Tibial artery (tissue), 4 donors: ENCODE data around the gene FSTL4.
"Not testable (repeated sequence)": the region's sequence is repeated elsewhere in the genome, so short reads cannot be mapped to it uniquely, and the experiment has no call there.

ENCODE experiments used
- DNase-seq, 2 donors: peaks; one replicate each; pipeline ENCODE4 v3.0.0-alpha.2; 2019
- H3K27ac ChIP-seq, 2 donors: fragments of 200-600 bp; sonication (generic) in 1 of 2; 1 replicate in 1 of 2; 2 replicates in 1 of 2; pipeline ENCODE4 v1.5.1; 2018 to 2019; ENCODE audit warnings: mild to moderate bottlenecking in 1 of 2
- H3K27me3 ChIP-seq, 2 donors: fragments of 200-600 bp; sonication (generic) in 1 of 2; one replicate each; pipeline versions ENCODE4 v1.5.1 to v1.6.0; 2016 to 2019
- H3K36me3 ChIP-seq, 3 donors: fragments of 200-600 bp; sonication (generic) in 2 of 3; one replicate each; pipeline ENCODE4 v1.5.1; 2016 to 2019; ENCODE audit warnings: mild to moderate bottlenecking in 2 of 3
- H3K4me1 ChIP-seq, 4 donors: fragments of 200-600 bp; sonication (generic) in 2 of 4; 1 replicate in 3 of 4; 2 replicates in 1 of 4; pipeline ENCODE4 v1.5.1; 2016 to 2019
- H3K4me3 ChIP-seq, 2 donors: fragments of 200-600 bp; sonication (generic) in 1 of 2; 1 replicate in 1 of 2; 2 replicates in 1 of 2; pipeline ENCODE4 v1.5.1; 2018 to 2019; ENCODE audit warnings: mild to moderate bottlenecking in 2 of 2
- H3K9me3 ChIP-seq, 3 donors: fragments of 200-600 bp; sonication (generic) in 1 of 3; one replicate each; pipeline ENCODE4 v1.5.1; 2016 to 2019
- intact Hi-C: fragments of 100-400 bp; cut with DNase I; formaldehyde crosslinking; loops from one replicate; pipeline ENCODE4 v1.15.0; 2023; ENCODE audit warnings: low total_unique reads
- TF ChIP-seq, protein P1 (sequence below), 2 experiments: fragments of 200-600 bp in 1 of 2; fragments of 450-650 bp in 1 of 2; IDR thresholded peaks; one replicate each; pipeline ENCODE4 v1.5.1; 2017 to 2019; ENCODE audit warnings: antibody characterized with exemption in 2 of 2, mild to moderate bottlenecking in 1 of 2, moderate library complexity in 1 of 2

FSTL4 gene

DNA sequence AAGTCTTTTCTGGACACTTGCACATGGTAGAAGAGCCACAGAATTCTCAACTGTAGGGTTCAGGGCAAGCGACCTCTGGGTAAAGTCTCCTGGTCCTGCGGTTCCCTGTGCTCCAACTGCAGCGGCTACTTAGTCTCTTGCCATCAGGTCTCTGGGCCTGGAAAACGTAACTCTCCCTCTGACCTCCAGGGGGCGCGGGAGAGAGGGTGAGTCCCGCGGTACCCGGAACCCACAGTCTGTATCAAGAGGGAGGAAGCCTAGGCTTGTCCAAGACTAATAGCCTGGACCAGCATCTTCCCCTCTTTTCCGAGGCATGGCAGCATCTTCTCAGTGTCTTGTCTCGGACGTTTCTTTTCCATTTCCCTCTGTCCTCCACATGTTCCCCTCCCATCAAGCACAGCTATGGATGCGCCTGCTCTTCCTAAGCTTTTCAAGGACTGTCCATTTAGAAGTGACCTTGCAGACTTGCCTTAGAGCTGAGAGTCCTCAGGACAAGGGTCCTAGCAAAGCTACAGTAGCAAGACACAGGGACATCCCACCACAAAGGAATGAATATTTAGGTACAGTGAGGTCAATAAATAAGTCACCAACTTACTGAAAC lies 59.3 kb downstream of the FSTL4 start:
- TF ChIP-seq, protein P1, sequence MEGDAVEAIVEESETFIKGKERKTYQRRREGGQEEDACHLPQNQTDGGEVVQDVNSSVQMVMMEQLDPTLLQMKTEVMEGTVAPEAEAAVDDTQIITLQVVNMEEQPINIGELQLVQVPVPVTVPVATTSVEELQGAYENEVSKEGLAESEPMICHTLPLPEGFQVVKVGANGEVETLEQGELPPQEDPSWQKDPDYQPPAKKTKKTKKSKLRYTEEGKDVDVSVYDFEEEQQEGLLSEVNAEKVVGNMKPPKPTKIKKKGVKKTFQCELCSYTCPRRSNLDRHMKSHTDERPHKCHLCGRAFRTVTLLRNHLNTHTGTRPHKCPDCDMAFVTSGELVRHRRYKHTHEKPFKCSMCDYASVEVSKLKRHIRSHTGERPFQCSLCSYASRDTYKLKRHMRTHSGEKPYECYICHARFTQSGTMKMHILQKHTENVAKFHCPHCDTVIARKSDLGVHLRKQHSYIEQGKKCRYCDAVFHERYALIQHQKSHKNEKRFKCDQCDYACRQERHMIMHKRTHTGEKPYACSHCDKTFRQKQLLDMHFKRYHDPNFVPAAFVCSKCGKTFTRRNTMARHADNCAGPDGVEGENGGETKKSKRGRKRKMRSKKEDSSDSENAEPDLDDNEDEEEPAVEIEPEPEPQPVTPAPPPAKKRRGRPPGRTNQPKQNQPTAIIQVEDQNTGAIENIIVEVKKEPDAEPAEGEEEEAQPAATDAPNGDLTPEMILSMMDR (IDR thresholded peaks at IDR 0.05): peak; percentile 42 to 49
- peak in 1 of 2 donors; percentile 49 for DNase-seq
- no peaks in the 10 kb centered on the region for H3K9me3 ChIP-seq
- H3K36me3 ChIP-seq: no peaks in the 10 kb centered on the region
- intact Hi-C loops: no loop called here
- no peak overlapping the region for H3K27ac ChIP-seq
- H3K27me3 ChIP-seq: peaks cover 0 to 21% of the 10 kb centered on the region in 2 donors
- H3K4me1 ChIP-seq: no peaks in the 10 kb centered on the region
- no peak overlapping the region for H3K4me3 ChIP-seq

DNA sequence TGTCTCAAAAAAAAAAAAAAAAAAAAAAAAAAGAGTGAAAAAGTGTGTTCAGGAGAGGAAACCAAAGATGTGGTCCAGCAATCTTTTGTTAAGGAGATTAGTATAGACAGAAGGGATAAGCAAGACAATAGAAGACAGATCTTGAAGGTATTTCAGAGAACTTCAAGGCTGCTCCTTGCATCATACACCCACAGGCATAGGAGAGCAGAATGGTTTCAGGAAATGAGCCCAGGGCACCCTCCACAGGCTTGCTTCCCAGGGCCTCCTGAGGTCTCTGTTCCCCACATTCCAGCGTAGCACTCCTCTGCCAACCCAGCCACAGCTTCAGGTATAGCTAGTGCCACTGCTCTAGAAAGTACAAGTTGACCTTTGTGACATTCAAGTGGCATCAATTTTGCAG lies 65.8 kb downstream of the FSTL4 start:
- no peaks in the 10 kb centered on the region for H3K4me1 ChIP-seq
- no peak for DNase-seq
- no peak overlapping the region for H3K27ac ChIP-seq
- intact Hi-C loops: no loop called here
- TF ChIP-seq, protein P1 (IDR thresholded peaks at IDR 0.05): no peak
- H3K9me3 ChIP-seq: no peaks in the 10 kb centered on the region
- H3K4me3 ChIP-seq: no peak overlapping the region
- no peaks in the 10 kb centered on the region for H3K36me3 ChIP-seq
- peaks cover 0 to 6% of the 10 kb centered on the region in 2 donors for H3K27me3 ChIP-seq

DNA sequence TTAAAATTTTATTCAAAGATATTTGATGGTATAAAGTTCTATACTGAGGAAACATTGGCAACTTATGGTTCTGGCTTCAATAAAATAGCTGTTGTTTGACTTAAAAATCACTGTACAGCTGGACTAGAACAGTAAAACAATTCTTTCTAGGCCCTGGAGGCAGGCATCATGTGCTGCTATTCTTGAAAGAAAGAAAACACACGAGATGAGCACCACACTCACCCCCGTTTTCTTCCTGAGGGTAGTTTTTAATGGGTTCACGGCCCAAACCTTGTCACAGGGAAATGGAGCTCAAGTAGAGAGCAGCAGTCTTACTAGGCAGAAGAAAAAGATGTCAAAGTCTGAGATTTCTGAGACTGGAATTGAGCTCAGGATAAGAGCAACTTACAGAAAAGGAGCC lies 68.0 kb downstream of the FSTL4 start:
- Histone ChIP-seq H3K4me1 (no peaks in the 10 kb centered on the region), H3K36me3 (no peaks in the 10 kb centered on the region), H3K27me3 (no peaks in the 10 kb centered on the region), H3K9me3 (no peaks in the 10 kb centered on the region), H3K4me3 (no peak overlapping the region), H3K27ac (no peak overlapping the region)
- intact Hi-C loops: no loop called here
- DNase-seq: no peak
- TF ChIP-seq, protein P1 (IDR thresholded peaks at IDR 0.05): no peak

DNA sequence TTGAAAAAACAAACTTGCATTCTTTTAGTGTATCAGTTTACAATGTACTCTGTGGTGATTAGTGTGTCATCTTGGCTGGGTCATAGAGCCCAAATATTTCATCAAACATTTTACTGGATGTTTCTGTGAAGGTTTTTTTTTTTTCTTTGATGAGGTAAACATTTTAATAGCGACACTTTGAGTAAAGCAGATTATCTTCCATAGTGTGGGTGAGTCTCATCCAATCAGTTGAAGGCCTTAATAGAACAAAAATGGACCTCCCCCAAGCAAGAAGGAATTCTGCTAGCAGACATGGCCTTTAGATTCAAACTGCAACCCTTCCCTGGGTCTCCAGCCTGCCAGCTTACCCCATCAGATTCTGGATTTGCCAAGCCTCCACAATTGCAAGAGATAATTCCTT lies 72.5 kb downstream of the FSTL4 start:
- intact Hi-C loops: no loop called here
- H3K4me1 ChIP-seq: no peaks in the 10 kb centered on the region
- H3K9me3 ChIP-seq: no peaks in the 10 kb centered on the region
- no peak for DNase-seq
- no peaks in the 10 kb centered on the region for H3K27me3 ChIP-seq
- no peak overlapping the region for H3K4me3 ChIP-seq
- H3K36me3 ChIP-seq: no peaks in the 10 kb centered on the region
- no peak overlapping the region for H3K27ac ChIP-seq
- TF ChIP-seq, protein P1 (IDR thresholded peaks at IDR 0.05): no peak

DNA sequence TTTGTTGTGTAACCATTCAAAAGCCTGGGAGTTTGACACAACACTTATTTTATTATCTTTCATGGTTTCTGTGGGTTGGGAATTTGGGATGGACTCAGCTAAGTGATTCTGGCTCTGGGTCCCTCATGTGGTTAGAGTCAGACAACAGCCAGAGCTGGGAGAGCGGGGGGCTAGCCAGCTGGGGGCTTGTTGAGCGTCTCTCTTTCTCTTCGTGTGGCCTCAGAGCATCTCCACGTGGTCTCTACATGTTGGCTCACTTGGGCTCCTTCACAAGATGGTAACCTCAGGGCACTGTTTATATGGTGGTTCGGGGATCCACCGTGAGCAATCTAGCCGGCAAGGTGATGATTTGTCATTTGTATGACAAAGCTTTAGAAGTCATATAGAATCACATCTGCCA lies 73.6 kb downstream of the FSTL4 start:
- no peaks in the 10 kb centered on the region for H3K9me3 ChIP-seq
- no peaks in the 10 kb centered on the region for H3K4me1 ChIP-seq
- TF ChIP-seq, protein P1 (IDR thresholded peaks at IDR 0.05): no peak
- no peak overlapping the region for H3K4me3 ChIP-seq
- intact Hi-C loops: no loop called here
- no peaks in the 10 kb centered on the region for H3K36me3 ChIP-seq
- DNase-seq: no peak
- no peaks in the 10 kb centered on the region for H3K27me3 ChIP-seq
- no peak overlapping the region for H3K27ac ChIP-seq

DNA sequence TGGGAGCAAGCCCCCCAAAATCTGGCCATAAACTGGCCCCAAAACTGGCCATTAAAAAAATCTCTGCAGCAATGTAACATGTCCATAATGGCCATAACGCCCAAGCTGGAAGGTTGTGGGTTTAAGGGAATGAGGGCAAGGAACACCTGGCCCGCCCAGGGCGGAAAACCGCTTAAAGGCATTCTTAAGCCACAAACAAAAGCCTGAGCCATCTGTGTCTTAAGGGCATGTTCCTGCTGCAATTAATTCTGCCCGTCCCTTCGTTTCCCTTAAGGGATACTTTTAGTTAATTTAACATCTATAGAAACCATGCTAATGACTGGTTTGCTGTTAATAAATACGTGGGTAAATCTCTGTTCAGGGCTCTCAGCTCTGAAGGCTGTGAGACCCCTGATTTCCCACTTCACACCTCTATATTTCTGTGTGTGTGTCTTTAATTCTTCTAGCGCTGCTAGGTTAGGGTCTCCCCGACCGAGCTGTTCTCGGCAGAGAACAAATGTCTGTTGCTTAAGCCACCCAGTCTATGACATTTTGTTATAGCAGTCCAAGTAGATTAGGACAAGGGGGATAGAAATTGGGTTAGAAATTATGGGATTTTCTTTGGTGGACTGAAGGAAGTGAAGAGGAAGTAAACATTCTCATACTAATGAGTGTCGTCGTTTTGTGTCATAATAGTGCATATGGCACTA lies 77.0 kb downstream of the FSTL4 start:
- H3K9me3 ChIP-seq, H3K4me3 ChIP-seq, H3K27ac ChIP-seq: not testable (repeated sequence)

More for the DNA sequence above, 77.0 kb downstream of the FSTL4 start:
- peaks cover 0 to 15% (median 3%) of the 10 kb centered on the region in 4 donors for H3K4me1 ChIP-seq
- DNase-seq, H3K36me3 ChIP-seq, H3K27me3 ChIP-seq, intact Hi-C loops: not testable (repeated sequence)
